ENCODE results near the gene NINJ1. TPM values are rescaled to one million over a fixed set of nuclear protein-coding genes. Genes with fewer than 3 reads are reported as not detected.

NINJ1 gene
- total and polyA plus RNA-seq, 2 experiments from 2014 or later: 34.6 to 51.7 TPM

- H3K4me3 ChIP-seq: no peak overlapping the region
- no peak for DNase-seq (ENCODE audit: low read depth in 1 of 2, low spot score in 1 of 2)
- peaks cover 3% of the 10 kb centered on the region for H3K4me1 ChIP-seq (ENCODE audit: low read depth)
These were observed 18.5 kb downstream of the NINJ1 start for GRCh38 chr9:93115486-93116071.

GRCh38 chr9:93114984-93115335 is 19.1 kb downstream of the NINJ1 start:
- H3K4me1 ChIP-seq (ENCODE audit: low read depth): peaks cover 3% of the 10 kb centered on the region
- DNase-seq (ENCODE audit: low read depth in 1 of 2, low spot score in 1 of 2): no peak
- H3K27ac ChIP-seq: no peak overlapping the region
- H3K4me3 ChIP-seq: no peak overlapping the region
- H3K36me3 ChIP-seq: no peaks in the 10 kb centered on the region
- no peaks in the 10 kb centered on the region for H3K9me3 ChIP-seq (ENCODE audit: low read depth)
- no peaks in the 10 kb centered on the region for H3K27me3 ChIP-seq
- TF ChIP-seq, protein P1, sequence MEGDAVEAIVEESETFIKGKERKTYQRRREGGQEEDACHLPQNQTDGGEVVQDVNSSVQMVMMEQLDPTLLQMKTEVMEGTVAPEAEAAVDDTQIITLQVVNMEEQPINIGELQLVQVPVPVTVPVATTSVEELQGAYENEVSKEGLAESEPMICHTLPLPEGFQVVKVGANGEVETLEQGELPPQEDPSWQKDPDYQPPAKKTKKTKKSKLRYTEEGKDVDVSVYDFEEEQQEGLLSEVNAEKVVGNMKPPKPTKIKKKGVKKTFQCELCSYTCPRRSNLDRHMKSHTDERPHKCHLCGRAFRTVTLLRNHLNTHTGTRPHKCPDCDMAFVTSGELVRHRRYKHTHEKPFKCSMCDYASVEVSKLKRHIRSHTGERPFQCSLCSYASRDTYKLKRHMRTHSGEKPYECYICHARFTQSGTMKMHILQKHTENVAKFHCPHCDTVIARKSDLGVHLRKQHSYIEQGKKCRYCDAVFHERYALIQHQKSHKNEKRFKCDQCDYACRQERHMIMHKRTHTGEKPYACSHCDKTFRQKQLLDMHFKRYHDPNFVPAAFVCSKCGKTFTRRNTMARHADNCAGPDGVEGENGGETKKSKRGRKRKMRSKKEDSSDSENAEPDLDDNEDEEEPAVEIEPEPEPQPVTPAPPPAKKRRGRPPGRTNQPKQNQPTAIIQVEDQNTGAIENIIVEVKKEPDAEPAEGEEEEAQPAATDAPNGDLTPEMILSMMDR (IDR thresholded peaks at IDR 0.05; ENCODE audit: low read depth, low read length): no peak

More at GRCh38 chr9:93115486-93116071, 18.5 kb downstream of the NINJ1 start:
- no peaks in the 10 kb centered on the region for H3K36me3 ChIP-seq
- no peak overlapping the region for H3K27ac ChIP-seq
- no peaks in the 10 kb centered on the region for H3K27me3 ChIP-seq
- H3K9me3 ChIP-seq (ENCODE audit: low read depth): no peaks in the 10 kb centered on the region
- TF ChIP-seq, protein P1 (IDR thresholded peaks at IDR 0.05; ENCODE audit: low read depth, low read length): no peak

DNA sequence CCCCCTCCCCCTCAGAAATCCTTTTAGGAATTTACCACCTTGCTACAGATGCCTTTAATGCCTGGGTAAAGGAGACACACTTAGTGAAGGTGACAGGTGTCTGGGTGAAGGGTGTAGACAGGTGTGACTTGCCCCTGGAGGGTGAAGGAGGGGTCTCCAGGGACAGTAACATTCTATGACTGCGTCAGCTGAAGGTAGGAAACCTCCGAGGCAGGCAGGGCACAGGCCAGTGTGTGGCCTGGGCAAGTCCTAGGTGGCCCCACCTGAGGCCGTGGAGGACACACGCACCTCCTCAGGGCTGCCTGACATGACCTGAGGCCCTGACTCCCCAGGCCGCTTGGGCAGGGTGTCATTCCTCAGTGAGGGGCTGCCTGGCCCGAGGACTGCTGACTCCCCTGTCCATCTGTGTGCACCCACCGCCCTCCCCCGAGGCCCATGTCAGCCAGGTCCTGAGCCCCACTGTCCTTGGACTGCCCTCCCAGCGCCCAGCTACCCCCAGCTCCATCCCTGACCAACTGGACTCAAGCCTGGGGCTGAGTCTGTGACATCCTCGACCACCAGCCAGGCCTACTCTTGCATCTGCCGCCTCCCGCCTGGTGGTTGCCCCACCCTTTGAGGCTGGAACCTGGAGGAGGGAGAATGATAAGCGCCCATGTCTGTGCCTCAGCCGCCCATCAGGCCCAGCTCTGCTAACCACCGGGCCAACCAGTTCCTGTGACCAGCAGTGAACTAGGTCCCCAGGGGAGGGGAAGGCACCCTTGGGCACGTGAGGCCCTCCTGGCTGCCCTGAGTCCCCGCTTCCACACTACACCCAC is 19.7 kb downstream of the NINJ1 start:
- Histone ChIP-seq H3K27ac (no peak overlapping the region), H3K4me1 (ENCODE audit: low read depth) (peaks cover 3% of the 10 kb centered on the region), H3K9me3 (ENCODE audit: low read depth) (no peaks in the 10 kb centered on the region), H3K36me3 (no peaks in the 10 kb centered on the region), H3K4me3 (no peak overlapping the region), H3K27me3 (no peaks in the 10 kb centered on the region)
- TF ChIP-seq, protein P1 (IDR thresholded peaks at IDR 0.05; ENCODE audit: low read depth, low read length): no peak
- DNase-seq (ENCODE audit: low read depth in 1 of 2, low spot score in 1 of 2): no peak

GRCh38 chr9:93112864-93113389 is 21.1 kb downstream of the NINJ1 start:
- Histone ChIP-seq H3K9me3 (ENCODE audit: low read depth) (no peaks in the 10 kb centered on the region), H3K4me1 (ENCODE audit: low read depth) (peaks cover 3% of the 10 kb centered on the region), H3K36me3 (no peaks in the 10 kb centered on the region), H3K27me3 (no peaks in the 10 kb centered on the region), H3K27ac (no peak overlapping the region), H3K4me3 (no peak overlapping the region)
- TF ChIP-seq, protein P1 (IDR thresholded peaks at IDR 0.05; ENCODE audit: low read depth, low read length): no peak
- DNase-seq (ENCODE audit: low read depth in 1 of 2, low spot score in 1 of 2): no peak

DNA sequence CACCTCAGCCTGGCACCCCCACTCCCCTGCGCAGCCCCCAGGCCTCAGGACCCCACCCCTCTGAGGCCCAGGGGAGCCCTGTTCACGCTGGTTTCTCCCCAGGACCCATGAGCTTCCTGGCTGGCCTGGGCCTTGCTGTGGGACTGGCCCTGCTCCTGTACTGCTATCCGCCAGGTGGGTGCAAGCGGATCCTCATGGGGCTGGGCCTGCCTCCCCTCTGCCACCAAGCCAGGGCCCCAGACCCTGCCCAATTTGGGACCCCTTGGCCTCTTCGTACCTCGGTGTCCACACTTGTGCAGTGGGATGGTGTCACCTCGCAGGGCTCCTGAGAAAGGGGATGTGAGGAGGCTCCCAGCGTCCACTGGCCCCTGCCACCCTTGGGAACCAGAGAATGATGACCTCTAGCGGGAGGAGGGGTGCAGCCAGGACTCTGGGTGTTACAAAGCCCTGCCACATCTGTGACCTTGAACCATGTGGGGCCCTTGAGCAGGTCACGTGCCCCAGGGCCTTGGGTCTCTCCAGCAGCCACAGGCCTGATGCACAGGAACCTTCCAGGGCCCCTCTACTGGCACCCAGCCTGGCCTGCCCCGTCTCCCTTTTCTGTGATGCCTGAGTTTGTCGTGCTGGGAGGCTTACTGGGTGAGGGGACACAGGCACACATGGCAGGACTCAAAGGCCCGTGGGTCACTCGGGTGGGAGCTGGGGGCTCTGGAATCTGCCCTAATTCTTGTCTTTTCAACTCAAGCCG is 21.8 kb downstream of the NINJ1 start:
- Histone ChIP-seq H3K27me3 (no peaks in the 10 kb centered on the region), H3K4me1 (ENCODE audit: low read depth) (peaks cover 3% of the 10 kb centered on the region), H3K36me3 (no peaks in the 10 kb centered on the region), H3K9me3 (ENCODE audit: low read depth) (no peaks in the 10 kb centered on the region), H3K4me3 (no peak overlapping the region), H3K27ac (no peak overlapping the region)
- TF ChIP-seq, protein P1 (IDR thresholded peaks at IDR 0.05; ENCODE audit: low read depth, low read length): no peak
- no peak for DNase-seq (ENCODE audit: low read depth in 1 of 2, low spot score in 1 of 2)
